G401 (cell line): ENCODE results near the gene TRMT6. TPM values are rescaled to one million over a fixed set of nuclear protein-coding genes. Genes with fewer than 3 reads are reported as not detected.

Experiments
- DNase-seq: peaks from one replicate; pipeline ENCODE4 v3.0.0-alpha.2; 2015; ENCODE audit warnings: low spot score
- in situ Hi-C: cut with HindIII; loops from 2 replicates; pipeline ENCODE4 v1.10.0; 2016; ENCODE audit warnings: low sequenced_read_pairs, mixed read lengths
- total RNA-seq: library from RNA; depleted of rRNA; stranded (reverse); fragments of >200 nt; shearing (Covaris generic); gene quantifications from 2 replicates; pipeline ENCODE4 v1.2.3, GENCODE V29; 2014; rRNA removed

TRMT6 gene
- 12.7 and 15.9 TPM in 2 replicates for total RNA-seq

DNA sequence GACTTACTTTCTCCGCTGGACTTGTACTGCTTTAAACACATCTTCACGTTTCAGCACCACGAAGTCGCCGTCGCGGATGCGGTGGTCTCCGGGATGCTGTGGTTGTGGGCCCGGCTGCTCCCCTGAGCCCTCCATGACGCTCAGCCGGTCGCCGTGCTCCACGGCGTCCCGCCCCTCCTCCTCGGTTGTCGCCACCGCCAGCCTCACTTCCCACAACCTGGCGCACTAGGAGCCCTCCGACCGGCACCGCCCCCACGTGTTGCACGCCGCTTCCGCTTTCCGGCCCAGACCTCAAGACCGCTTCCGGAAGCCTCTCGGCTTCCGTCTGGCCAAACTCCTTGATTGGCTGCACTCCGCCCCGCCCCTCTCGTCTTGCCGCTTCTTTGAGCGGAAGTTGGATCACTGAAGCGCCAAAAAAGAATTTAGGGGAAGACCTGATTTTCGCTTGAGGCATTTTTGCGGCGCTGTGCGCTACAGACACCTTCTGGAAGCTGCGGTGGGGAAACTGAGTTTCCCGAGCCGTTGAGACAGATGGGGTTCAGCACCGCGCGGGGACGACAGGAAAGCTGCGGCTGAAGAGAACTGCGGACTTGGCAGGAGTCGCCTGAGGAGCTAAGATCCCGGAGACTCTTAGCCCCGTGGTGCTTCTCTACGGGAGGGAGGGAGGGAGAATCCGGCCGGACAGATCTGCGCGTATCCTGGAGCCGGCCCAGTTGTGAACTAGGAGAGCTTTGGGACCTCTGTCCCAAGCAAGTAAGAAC lies at the start of gene TRMT6, which contains the start of gene MCM8:
Gene TRMT6 (minus strand): TSS at position 263 of the 761 bp plus-strand sequence. CDS start 128 bp downstream, at position 135.
Gene MCM8 (plus strand): TSS at position 382 of the 761 bp plus-strand sequence. CDS start 1,364 bp downstream, outside the sequence.
- peak; percentile 96 for DNase-seq
- in situ Hi-C loops, result no loop called here

DNA sequence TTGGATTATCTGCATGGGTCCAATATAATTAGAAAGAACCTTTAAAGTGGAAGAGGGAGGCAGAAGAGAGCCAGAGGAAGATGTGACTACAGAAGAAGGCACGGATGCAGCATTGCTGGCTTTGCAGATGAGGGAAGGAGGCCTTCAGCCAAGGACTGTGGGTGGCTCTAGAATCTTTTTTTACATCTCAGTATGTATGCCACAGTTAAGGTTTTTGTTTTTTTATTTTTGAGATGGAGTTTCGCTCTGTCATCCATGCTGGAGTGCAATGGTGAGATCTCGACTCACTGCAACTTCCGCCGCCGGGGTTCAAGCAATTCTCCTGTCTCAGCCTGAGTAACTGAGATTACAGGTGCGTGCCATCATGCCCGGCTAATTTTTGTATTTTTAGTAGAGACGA lies 49.5 kb upstream of the TRMT6 start:
- DNase-seq, result no peak
- in situ Hi-C loops, result no loop called here

DNA sequence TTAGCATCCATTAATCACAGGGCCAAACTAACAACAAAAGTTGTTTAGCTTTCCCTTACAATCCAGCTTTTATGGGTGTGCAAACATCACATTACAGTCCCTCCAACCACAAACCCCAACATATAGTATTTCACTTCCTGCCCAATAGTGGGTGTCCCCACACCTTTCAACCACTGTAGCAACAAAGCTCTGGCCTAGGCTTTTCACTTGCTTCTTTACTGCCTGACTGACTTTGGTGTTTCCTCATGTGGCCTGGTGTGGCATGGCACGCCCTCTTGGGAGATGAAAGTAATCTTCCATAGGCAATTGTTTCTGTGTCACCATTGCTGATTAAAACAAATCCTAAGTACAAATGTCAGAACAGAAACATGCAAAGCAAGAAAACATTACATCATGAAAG lies 46.4 kb upstream of the TRMT6 start:
- DNase-seq, result no peak
- in situ Hi-C loops, result no loop called here

DNA sequence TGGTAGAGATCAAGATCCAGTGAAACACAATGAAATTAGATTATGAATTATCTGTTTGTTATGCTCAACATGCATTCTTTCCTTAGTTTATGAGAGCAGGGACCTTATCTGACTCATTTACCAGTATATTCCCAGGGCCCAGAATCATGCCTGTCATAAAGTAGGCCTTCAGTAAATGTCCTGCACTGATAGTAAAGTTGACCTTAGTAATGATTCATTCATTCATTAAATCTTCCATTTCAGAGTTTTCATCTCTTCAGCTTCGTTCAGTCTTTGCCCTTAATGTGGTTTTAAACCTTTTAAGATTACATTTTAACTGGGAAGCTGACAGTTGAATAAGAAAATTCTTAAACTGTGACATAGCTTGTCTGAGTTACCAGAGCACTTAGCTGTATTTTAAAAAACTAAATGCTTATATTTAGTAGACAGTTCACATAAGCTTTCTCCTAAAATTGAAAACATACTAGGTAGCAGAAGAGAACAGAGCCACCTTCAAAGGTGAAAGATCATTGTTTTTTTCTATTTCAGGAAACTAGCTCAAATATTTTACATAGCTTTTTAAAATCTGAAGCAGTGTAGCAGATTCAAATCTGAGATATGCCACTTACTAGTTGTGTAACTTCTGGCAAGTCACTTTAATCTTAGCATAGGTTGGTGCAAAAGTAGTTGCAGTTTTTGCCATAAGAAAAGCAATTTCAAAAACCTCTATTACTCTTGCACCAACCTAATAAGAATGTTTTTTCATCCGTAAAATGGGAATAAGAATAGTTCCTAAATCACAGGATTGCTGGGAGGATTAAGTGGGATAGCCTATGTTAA lies 41.5 kb upstream of the TRMT6 start:
- in situ Hi-C loops, result no loop called here
- DNase-seq, result no peak

GRCh38 chr20:5990946-5991345 lies 40.6 kb upstream of the TRMT6 start:
- in situ Hi-C loops, result no loop called here
- no peak for DNase-seq

- in situ Hi-C loops, result no loop called here
Observed at GRCh38 chr20:5989539-5989938, 39.2 kb upstream of the TRMT6 start.

GRCh38 chr20:5987383-5987782 lies 37.0 kb upstream of the TRMT6 start:
- in situ Hi-C loops, result no loop called here
- DNase-seq, result no peak

More at GRCh38 chr20:5989539-5989938, 39.2 kb upstream of the TRMT6 start:
- no peak for DNase-seq

DNA sequence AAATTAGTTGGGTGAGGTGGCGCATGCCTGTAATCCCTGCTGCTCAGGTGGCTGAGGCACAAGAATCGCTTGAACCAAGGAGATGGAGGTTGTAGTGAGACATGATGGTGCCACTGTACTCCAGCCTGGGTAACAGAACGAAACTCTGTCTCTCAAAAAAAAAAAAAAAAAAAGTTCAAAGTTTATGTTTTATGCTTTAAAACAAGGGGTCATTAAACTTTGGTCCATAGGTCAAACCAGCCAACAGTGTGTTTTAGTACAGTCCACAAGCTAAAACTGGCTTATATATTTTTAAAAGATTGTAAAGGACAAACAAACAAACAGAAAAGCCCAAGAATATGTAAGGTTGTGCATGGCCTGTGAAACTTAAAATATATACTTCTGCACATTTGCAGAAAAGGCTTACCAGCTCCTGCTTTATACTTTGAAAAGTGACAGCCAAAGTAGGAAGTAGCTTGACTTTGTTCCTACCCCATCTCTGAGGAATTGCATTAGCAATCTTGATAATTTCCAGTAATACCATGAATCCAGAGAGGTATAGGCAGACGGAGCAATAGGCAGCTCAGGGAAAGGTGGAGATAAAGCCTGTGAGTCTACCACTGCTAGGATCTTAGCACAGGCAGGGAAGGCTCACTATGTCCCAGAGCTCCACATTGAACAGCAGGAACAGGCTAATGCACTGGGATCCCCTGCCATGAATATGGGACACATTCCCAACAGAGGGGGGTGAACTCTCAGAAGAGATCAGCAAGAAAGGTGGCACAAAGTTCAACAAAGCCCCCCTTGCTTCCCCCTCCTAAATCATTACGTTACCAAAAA lies 30.6 kb upstream of the TRMT6 start:
- in situ Hi-C loops, result no loop called here
- DNase-seq, result no peak

DNA sequence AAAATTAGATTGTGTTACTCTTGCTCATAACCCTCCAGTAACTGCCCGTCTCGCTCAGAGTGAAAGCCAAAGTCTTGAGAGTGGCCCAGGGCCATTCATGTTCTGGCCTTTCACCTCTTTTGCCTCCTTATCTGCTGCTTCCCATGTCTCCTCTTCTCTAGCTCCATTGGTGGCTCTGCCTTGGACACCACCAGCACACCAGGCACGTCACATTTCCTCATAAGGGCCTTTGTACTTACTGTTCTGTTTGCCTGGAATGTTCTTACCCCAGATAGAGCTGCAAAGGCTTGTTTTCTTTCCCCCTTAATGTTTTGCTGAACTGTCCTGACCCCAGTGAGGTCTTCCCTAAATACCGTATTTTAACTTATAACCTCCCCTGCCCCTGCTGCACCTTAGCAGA lies 29.5 kb upstream of the TRMT6 start:
- in situ Hi-C loops, result no loop called here

GRCh38 chr20:5977975-5978374 lies 27.6 kb upstream of the TRMT6 start:
- DNase-seq, result no peak
- in situ Hi-C loops, result no loop called here

More for the DNA sequence above, 29.5 kb upstream of the TRMT6 start:
- no peak for DNase-seq

GRCh38 chr20:5977223-5977622 lies 26.9 kb upstream of the TRMT6 start:
- in situ Hi-C loops, result no loop called here
- no peak for DNase-seq

GRCh38 chr20:5975778-5976177 lies 25.4 kb upstream of the TRMT6 start:
- DNase-seq, result no peak
- in situ Hi-C loops, result no loop called here

- in situ Hi-C loops, result no loop called here
- no peak for DNase-seq
Observed at GRCh38 chr20:5974531-5974930, 24.2 kb upstream of the TRMT6 start.

GRCh38 chr20:5973971-5974370 lies 23.6 kb upstream of the TRMT6 start:
- DNase-seq, result no peak
- in situ Hi-C loops, result no loop called here

DNA sequence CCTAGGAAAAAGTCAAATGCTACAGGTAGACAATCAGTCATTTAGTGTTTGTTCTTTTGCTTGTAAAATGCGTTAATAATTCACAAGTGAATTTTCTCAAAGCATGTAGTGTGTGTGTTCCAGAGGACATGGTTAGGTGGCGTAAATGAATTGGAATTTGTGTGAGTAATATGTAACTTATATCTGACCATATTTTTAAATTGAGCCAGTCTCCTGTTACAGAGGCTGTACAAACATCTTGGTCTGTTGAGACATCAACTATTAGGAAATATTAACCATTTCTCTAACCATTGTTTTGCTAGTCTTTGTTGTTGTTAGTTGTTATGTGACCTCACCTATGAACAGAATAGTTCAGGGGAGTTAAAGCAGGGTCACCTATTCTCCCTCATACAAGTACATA lies 22.8 kb upstream of the TRMT6 start:
- in situ Hi-C loops, result no loop called here
- DNase-seq, result no peak

DNA sequence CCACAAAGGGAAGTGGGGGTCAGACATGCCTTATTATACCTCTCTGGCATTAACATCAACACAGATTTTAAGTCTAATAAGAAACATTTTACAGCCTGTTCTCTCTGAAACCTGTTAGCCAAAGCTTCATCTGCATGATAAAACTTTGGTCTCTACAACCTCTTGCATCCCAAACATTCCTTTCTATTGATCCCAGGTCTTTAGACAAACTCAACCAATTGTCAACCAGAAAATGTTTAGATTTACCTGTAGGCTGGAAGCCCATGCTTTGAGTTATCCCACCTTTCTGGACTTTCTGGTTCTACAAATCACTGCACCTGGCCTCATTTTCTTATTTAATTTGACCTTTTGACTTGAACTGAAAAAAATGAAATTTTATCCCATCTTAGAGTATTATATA lies 20.9 kb upstream of the TRMT6 start:
- DNase-seq, result peak; percentile 7
- in situ Hi-C loops, result no loop called here

GRCh38 chr20:5970381-5970780 lies 20.0 kb upstream of the TRMT6 start:
- in situ Hi-C loops, result no loop called here

DNA sequence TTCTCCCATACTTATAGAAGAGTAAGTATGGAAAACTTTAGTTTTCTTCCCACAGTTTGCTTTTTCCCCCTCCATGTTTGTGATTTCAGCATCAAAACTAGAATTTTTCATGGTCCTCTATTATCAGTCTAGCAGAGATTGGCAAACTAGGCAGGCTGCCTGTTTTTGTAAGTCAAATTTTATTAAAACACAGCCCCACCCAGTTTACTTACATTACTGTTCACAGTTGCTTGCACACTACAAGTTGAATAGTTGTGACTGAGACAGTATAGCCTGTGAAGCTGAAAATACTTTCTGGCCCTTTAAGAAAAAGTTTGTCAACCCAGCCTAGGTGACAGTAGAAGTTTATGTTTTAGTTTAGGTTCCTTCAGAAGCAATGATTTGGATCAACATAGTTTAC lies 19.6 kb upstream of the TRMT6 start:
- DNase-seq, result no peak
- in situ Hi-C loops, result no loop called here

More at GRCh38 chr20:5970381-5970780, 20.0 kb upstream of the TRMT6 start:
- peak; percentile 93 for DNase-seq

GRCh38 chr20:5969348-5969935 lies 19.1 kb upstream of the TRMT6 start:
- DNase-seq, result no peak
- in situ Hi-C loops, result no loop called here
